Thyroid gland (tissue), 4 donors: ENCODE results near the gene CCS.
"Not testable (repeated sequence)": the region's sequence is repeated elsewhere in the genome, so short reads cannot be mapped to it uniquely, and the experiment has no call there.

Experiments
- POLR2A ChIP-seq, 2 donors: fragments of 450-650 bp; IDR thresholded peaks; one replicate each; pipeline ENCODE4 v1.6.1; 2017; ENCODE audit warnings: antibody characterized with exemption in 2 of 2, mild to moderate bottlenecking in 2 of 2, moderate library complexity in 1 of 2
- TF ChIP-seq, protein P1 (sequence below), 6 experiments: fragments of 200-600 bp in 3 of 6; fragments of 450-650 bp in 3 of 6; sonication (generic) in 3 of 6; IDR thresholded peaks; one replicate each; pipeline ENCODE4 v1.5.1; 2016 to 2019; ENCODE audit warnings: antibody characterized with exemption in 6 of 6, mild to moderate bottlenecking in 2 of 6, inconsistent platforms in 1 of 6, moderate library complexity in 1 of 6

DNA sequence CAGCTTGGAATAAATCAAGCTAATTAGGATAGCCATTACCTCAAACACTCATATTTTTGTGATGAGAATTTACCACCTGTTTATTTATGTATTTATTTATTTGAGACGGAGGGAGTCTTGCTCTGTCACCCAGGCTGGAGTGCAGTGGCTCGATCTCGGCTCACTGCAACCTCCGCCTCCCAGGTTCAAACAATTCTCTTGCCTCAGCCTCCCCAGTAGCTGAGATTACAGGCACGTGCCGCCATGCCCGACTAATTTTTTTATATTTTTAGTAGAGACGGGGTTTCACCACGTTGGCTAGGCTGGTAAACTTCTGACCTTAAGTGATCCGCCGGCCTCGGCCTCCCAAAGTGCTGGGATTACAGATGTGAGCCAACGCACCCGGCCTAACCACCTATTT lies 48.0 kb upstream of the CCS start:
- TF ChIP-seq, protein P1, sequence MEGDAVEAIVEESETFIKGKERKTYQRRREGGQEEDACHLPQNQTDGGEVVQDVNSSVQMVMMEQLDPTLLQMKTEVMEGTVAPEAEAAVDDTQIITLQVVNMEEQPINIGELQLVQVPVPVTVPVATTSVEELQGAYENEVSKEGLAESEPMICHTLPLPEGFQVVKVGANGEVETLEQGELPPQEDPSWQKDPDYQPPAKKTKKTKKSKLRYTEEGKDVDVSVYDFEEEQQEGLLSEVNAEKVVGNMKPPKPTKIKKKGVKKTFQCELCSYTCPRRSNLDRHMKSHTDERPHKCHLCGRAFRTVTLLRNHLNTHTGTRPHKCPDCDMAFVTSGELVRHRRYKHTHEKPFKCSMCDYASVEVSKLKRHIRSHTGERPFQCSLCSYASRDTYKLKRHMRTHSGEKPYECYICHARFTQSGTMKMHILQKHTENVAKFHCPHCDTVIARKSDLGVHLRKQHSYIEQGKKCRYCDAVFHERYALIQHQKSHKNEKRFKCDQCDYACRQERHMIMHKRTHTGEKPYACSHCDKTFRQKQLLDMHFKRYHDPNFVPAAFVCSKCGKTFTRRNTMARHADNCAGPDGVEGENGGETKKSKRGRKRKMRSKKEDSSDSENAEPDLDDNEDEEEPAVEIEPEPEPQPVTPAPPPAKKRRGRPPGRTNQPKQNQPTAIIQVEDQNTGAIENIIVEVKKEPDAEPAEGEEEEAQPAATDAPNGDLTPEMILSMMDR (IDR thresholded peaks at IDR 0.05) = not testable (repeated sequence)
- not testable (repeated sequence) for TF ChIP-seq POLR2A (IDR thresholded peaks at IDR 0.05)
